ENCODE data around the gene NREP.
"Not testable (repeated sequence)": the region's sequence is repeated elsewhere in the genome, so short reads cannot be mapped to it uniquely, and the experiment has no call there.

- TF ChIP-seq MAX (IDR thresholded peaks at IDR 0.05); CTCF (IDR thresholded peaks at IDR 0.05; ENCODE audit: low read depth, low read length, missing input control); RAD21 (IDR thresholded peaks at IDR 0.05); YY1 (IDR thresholded peaks at IDR 0.05); EGR1 (IDR thresholded peaks at IDR 0.05; ENCODE audit: low read depth in 2 of 2); JUND (IDR thresholded peaks at IDR 0.05); REST (IDR thresholded peaks at IDR 0.05); ZBTB33 (IDR thresholded peaks at IDR 0.05): not testable (repeated sequence)
Observed at GRCh38 chr5:111716789-111717188, 40.2 kb downstream of the NREP start.

Measured in liver (tissue), 3 donors.